GF-D8 (cell line): ENCODE measurements around the gene ZNF223.

Experiments used
- DNase-seq: peaks from one replicate; lab custom pipeline; 2025; lab: John Stamatoyannopoulos, UW

The ZNF223 gene

GRCh38 chr19:44071824-44072542, 20.1 kb downstream of the ZNF223 start, which contains the start of gene ZNF284:
Gene ZNF284 (plus strand): TSS chr19:44072159. CDS start chr19:44076390, 4,231 bp downstream.
- peak; percentile 78 for DNase-seq

- DNase-seq, result no peak
Measured at GRCh38 chr19:44072543-44073401, 20.9 kb downstream of the ZNF223 start.

- no peak for DNase-seq
Measured at GRCh38 chr19:44076325-44076724, 24.5 kb downstream of the ZNF223 start.

DNA sequence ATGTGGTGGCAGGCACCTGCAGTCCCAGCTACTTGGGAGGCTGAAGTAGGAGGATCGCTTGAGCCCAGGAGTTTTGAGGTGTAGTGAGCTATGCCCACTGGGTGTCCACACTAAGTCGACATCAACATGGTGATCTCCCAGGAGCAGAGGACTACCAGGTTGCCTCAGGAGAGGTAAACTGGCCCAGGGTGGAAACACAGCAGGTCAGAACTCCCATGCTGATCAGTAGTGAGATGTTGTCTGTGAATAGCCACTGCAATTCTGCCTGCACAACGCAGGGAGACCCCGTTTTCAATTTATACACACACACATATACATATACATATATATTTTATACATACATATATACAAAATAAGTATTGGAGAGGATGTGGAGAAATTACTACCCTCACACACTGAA, 40.3 kb downstream of the ZNF223 start:
- DNase-seq, result no peak

- peak; percentile 85 for DNase-seq
Measured at GRCh38 chr19:44093931-44094765, 42.3 kb downstream of the ZNF223 start, which contains the start of gene ZNF224. Gene ZNF224 (plus strand): TSS chr19:44094361. CDS start chr19:44097874, 3,513 bp downstream.

- no peak for DNase-seq
Measured at GRCh38 chr19:44107751-44108150, 55.9 kb downstream of the ZNF223 start.

DNA sequence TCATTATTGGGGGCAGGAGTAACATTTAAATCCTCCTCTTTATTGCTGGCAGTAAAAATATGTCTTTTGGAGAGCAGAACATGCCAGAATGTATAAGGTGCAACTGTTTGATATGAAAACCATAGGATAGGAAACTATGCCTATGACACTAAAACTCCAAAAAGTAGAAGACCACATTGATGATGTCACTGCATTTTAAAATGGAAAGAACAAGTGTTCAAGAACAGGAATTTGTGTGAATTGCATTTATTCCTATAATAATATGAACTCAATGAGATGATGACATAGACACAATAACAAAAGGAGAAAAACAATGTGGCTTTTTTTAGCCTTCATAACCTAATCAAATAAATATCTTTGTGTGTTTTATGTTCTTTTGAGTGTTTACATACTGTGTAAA, 57.6 kb downstream of the ZNF223 start:
- DNase-seq, result no peak

DNA sequence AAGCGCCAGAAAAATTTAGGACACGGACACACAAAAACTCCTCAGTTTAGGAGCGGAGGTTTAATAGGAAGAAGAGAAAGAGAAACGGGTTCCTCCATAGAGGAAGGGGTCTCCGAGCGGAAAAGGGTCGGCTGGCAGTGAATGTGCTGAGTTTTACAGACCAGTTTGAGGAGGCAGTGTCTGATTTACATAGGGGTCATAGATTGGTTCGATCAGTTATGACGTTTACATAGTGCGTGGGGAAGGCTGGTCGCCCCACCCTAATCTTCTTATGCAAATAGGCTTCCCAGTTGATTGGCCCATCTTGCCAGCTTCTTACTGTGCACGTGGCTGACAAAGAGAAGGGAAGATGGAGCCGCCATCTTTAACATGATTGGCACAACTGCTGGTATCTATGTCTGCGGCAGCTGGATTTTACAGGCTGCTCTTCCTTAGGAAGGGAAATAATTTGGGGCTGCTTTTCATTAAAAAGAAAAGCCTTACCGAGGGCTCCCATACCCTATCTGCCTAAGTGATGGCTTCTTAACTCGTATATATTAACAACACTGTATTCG, 60.2 kb downstream of the ZNF223 start:
- DNase-seq, result no peak

GRCh38 chr19:44112802-44113137, 60.9 kb downstream of the ZNF223 start:
- DNase-seq, result no peak

- peak; percentile 93 for DNase-seq
Measured at GRCh38 chr19:44113138-44113783, 61.4 kb downstream of the ZNF223 start, which contains the start of gene ZNF225. Gene ZNF225 (plus strand): TSS chr19:44113399. CDS start chr19:44115828, 2,429 bp downstream.

- DNase-seq, result no peak
Measured at GRCh38 chr19:44113784-44114390, 62.1 kb downstream of the ZNF223 start.
